HG03108 (cell line): ENCODE measurements around the gene ABHD8.

Experiments used
- ATAC-seq: cut with Tn5 transposase; IDR thresholded peaks from one replicate; pipeline ENCODE4 v1.9.1; 2021; ENCODE audit warnings: moderate library complexity; ENCODE audit not compliant: unreplicated experiment

ABHD8 gene

DNA sequence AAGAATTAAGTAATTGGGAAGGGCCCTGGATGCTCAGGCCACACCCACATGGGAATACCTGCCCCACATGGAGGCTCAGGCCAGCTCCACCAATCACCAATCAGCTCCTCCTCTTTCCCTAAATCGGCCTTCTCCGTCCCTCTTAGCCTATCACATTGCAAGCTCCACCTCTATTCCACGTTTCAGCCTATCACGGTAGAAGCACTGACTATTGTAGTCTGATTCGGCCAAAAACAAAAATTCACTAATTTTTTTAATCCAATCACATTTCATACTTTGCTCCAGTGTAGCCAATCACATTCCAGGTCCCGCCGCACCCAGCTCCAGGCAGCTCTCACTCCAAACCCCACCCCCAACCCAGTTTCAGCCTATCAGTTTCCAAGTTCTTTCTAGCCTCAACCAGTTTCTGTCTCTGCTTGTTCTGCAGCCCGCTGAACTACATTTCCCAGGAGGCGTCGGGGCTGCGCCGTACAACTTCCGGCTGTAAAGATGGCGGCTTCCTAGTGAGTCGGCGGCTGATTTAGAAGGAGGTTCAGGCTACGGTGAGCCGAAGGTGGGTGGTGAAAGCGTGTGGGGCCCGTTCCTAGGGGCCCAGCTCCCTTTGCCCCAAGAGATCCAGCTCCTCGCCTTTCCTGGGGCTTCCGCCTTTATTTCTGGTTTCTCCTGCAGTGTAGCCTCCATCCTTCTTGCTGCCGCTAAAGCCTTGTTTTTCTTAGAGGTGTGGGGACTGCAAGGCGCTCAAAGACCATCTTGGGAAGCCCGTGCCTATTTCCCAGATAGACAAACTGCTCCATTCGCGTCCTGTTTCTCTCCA is 36.0 kb downstream of the ABHD8 start, which contains the start of gene BABAM1:
Gene BABAM1 (plus strand): TSS at position 469 of the 814 bp plus-strand sequence. CDS start 1,364 bp downstream, outside the sequence.
- peak; percentile 92 for ATAC-seq

DNA sequence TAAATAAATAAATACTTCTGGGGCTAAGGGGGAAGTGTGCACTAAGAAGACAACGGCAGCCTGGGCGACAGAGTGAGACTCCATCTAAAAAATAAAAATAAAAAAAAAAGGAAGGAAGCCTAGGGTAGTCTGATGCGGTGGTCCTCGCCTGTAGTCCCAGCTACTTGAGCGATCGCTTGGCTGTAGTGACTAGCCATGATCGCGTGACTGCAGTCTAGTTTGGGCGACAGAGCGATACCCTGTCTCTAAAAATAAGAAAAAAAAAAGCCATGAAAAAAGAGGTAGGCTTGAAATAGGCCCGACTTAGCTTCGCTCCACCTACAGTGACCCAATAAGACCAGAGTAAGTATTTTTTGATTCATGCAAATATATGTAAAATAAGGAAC is 36.6 kb downstream of the ABHD8 start:
- ATAC-seq = peak; percentile 8

- ATAC-seq = no peak
These were observed 37.2 kb downstream of the ABHD8 start for GRCh38 chr19:17266026-17266425.

DNA sequence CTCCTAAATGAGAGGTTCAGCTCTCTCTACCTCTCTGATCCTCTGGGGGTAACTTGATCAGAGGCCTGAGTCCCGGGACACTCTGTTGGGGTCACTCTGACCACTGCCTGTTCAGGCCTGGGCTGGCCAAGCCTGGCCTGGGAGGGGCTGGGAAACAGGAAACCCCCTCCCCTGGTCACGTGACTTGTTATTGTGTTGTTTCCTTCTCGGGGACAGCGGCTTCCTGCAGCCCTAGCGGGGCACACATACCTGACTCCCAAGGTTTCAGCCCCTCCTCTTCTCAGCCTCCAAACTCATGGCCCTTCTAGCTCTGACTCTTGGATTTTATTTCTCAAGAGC is 38.6 kb downstream of the ABHD8 start, which contains the start of gene USHBP1:
Gene USHBP1 (minus strand): TSS at position 105 of the 339 bp plus-strand sequence. CDS start 446 bp downstream, outside the sequence.
- ATAC-seq = no peak

- no peak for ATAC-seq
These were observed 39.2 kb downstream of the ABHD8 start for GRCh38 chr19:17263712-17264640.

DNA sequence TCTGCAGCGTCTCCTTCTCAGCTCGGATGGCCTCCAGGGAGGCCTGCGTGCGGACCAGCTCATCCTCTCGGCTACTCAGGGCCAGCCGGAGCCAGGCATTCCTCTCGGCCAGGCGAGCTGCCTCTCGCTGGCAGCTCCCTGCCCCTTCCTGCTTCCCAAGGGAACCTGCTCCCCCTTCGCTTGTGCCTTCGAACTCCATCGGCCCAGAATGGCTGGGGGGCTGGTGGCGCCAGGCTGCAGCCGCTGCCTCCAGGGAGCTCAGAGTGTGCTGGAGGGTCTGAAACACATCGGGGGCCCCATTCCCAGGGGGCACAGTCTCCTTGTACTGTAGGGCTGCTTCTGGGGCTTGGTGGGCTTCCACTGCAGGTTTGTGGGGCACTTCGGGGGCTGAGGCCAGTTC is 40.7 kb downstream of the ABHD8 start:
- ATAC-seq = no peak

GRCh38 chr19:17260842-17261325 is 42.3 kb downstream of the ABHD8 start:
- ATAC-seq = no peak

GRCh38 chr19:17259934-17260333 is 43.3 kb downstream of the ABHD8 start:
- no peak for ATAC-seq

GRCh38 chr19:17259118-17259780 is 44.0 kb downstream of the ABHD8 start:
- ATAC-seq = no peak

DNA sequence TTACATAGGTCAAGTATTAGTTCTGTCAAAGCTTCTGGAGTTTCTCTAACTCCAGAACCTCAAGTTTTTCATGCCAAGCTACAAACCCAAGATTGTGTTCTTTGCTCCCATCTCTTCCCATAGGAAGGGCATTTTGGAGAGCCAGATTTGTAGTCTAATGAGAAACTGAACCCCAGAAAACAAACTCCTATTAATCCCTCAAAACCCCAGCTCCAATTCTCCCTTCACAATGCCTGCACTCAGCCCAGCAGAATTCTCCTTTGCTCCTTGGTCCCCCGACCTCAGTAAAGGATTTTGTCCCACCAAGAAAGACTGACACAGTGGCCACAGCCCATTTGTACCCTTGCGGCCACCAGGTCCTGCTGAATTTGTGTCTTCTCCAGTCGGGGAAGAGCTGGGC is 47.1 kb downstream of the ABHD8 start:
- no peak for ATAC-seq

GRCh38 chr19:17255150-17255621 is 48.0 kb downstream of the ABHD8 start:
- ATAC-seq = no peak

- no peak for ATAC-seq
These were observed 48.6 kb downstream of the ABHD8 start for GRCh38 chr19:17254636-17255035.

- no peak for ATAC-seq
These were observed 53.2 kb downstream of the ABHD8 start for GRCh38 chr19:17249887-17250548.

DNA sequence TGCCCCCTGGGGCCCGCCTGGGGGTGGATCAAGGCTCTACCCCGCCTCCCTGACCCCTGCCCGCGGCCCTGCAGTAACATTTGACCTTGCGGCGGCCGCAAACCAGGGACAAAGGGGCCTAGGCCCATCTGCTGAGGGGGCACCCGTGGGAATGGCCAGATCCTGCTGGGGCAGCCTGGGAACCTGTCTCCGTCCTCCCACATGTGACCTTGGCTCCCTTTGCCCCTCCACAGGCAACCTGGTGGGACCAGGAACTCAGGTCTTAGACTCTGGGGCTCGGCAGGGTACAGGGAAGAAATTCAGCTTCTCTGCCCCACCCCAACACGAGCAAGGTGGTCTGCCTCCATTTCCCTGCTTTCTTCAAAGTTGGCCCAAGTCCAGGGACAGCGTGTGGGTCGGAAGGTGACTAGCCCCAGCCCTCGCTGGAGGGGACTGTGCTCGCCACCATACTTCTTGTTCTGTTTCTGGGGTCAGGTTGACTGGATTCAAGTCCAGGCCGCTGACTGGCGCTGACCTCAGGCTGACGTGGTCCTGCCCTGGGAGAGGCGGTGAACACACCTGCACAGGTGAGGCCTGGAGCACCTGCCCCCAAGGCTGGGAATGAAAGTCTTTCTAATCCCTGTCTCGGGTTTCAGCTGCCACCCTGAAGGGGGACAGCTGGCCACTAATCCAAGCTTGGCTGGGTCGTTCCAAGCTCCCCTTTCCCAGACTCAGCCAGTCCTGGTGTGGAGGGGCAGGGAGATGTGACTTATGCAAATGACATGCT is 55.0 kb downstream of the ABHD8 start:
- no peak for ATAC-seq

DNA sequence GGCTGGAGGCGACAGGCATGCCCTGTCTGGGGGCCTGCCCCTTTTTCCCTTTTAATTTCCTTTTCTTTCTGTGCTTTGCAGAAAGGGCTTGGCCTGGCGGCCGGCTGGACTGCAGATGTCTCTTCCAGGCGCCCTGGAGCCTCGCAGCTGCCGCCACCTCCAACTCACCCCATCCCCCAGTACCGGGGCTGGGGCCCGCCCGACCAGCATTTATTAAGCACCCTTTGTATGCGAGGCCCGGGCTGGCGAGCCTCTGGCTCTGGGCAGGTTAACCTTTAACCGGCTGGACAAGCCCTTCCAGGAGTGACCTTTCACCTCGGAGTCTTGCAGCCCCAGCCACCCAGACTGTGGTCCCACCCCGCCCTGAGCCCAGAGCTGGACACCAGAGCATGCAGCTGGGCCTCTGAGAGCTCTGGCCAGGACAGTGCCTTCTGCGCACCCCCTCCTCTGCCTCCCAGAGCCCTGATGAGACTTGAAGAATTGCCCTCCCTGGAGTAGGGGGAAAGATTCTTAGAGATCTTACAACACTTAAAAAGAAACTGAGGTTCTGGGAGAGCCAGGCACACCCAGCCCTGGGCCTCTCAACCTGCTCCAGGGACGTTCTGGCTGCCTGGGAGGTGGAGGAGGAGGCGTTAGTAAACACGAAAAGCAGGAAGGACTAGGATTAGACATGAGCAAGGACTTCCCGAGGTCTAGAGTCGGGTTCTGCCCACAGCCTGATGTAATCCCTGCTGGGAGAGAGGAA is 56.4 kb downstream of the ABHD8 start:
- ATAC-seq = no peak

DNA sequence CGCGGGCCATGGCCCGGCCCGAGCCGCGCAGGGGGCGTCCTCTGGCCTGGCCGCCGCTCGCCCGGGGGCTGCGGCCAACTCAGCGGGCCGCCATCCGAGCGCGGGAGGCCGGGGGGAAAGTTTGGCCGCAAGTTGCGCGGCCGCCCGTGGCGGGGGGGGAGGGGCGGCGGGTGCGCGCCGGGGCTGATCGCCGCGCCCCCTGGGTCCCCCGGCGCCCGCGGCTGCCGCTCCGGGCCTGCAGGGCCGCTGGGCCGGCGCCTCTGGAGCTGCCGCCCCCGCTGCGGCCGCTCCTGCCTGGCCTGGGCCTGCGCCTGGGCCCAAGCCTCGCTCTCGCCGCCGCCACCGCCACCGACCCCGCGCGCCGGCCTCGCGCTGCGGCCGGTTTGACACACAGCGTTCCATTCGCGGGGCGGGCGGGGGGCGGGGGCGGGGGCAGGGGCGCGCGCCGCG is 57.7 kb downstream of the ABHD8 start, which contains the start of gene NR2F6:
Gene NR2F6 (minus strand): TSS at position 385 of the 450 bp plus-strand sequence. CDS start 699 bp downstream, outside the sequence.
- no peak for ATAC-seq

DNA sequence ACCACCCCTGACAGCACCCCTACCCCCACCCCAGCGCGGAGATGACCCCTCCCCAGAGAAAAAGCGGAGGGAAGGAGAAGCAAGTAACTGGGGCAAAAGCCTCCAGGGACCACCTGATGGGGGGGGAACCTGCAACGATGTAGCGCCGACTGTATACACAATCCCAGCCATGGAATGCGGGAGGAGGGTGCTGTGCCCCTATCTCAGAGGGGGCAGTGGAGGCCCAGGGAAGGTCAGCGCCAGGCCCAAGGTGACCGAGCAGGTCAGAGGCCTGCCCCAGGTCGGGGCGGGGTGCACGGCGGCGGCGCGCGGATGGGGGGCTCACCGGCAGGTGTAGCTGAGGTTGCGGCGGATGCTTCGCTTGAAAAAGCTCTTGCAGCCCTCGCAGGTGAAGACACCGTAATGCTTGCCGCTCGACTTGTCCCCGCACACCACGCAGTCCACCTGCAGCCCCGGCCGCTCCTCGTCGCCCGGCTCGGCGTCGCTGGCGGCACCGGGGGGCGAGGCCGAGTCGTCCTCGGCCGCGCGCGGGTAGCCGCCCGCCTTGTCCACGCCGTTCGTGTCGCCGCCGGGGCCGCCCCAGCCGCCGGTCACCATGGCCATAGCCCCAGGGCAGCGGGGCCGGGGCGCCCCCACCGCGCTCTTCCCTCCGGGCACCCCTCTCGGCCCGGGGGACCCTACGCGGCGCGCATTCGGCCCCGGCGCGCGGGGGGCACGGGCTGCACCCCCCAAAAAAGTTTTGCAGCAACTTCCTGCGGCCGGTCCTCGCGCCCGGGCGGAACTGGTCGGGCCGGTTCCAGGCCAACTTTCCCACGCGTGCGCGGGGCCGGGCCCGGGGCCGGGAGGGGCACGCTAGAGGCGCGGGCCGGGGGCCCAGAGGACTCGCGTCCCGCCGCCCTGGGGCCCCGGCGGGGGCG is 58.3 kb downstream of the ABHD8 start:
- peak; percentile 10 for ATAC-seq
